HG02798 (cell line): ENCODE measurements around the gene PIGQ.
A peak's percentile ranks its signal among the peaks of the same experiment; 100 is the strongest.

Experiments used
- ATAC-seq: cut with Tn5 transposase; IDR thresholded peaks from one replicate; pipeline ENCODE4 v1.9.1; 2021; ENCODE audit warnings: mild to moderate bottlenecking; ENCODE audit not compliant: unreplicated experiment, poor library complexity

PIGQ gene

DNA sequence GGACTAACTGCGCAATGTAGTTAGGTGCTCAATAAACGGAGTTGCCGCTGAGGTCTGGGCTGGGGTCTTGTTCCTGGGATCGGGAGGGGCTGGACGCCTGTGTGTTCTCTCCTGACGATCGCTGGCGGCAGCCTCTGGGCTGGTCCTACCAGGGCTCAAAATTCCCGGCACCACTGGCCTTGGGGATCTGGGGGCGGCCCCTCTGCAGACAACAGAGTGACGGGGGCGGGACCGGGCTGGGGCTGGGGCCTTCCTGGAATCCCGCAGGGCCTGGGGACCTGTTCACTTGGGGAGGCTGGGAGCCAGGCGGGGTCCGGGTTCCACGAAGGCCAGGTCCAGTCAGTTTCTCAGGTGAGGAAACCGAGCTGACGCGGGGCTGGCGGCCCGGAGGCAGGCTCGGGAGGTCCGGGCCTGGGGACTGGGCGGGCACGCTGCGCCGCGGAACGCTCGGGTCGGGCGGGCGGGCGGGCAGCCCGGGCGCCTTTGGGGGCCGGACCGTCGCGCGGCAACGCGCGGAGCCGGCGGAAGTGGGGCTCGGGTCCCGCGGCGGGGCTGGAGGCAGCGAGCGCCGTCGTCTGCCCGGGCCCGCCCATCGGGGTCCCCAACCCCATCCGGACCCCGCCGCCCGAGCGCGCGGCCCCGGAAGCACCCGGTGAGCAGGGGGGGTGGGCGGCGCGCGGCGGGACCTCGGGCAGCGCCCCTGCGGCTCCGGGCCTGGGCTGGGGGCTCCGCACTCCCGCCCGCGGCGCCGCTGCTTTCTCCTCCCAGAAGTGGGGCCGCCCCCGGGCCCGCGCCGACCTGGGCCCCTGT is at the start of gene PIGQ:
Gene PIGQ (plus strand): TSS at position 524 of the 810 bp plus-strand sequence. CDS start 4,107 bp downstream, outside the sequence.
- ATAC-seq = peak; percentile 63

GRCh38 chr16:520847-521246 is 48.9 kb upstream of the PIGQ start:
- no peak for ATAC-seq

DNA sequence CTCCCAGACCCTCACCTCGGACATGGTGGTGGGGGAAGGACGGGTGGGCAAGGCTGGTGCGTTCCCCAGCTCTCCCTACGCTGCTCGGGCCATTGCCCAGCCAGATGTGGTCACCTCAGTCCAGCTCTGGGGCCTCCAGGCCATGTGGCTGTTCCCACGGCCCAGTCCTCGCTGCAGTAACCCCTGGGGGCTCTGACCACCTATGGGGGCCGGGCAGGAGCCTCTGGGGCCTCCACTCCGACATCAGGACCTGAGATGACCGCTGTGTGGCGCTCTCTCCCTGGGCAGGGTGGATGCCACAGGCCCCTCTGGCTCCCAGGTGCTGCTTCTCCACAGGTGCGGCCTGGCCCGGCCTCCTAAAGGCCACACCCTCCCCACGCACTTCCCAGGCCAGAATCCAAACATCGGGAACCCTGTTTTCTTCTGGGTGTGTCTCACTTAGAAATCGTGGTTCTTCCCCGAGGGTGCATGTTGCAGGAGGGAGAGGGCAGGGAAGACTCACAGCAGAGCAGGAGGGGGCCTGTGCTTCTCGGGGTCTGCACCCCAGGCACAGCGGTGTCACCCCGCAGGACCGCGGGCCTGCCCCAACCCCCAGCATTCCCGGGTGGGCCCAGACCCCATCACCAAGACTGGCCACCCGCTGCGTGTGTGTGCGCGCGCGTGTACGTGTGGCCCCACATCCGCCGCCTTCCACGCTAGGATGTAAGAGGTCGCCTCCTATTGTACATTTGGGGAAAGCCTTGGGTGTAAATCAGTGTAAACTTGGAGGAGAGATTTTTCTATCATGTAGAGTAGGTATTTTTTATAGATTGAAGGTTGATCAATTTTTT is 48.2 kb upstream of the PIGQ start:
- no peak for ATAC-seq

DNA sequence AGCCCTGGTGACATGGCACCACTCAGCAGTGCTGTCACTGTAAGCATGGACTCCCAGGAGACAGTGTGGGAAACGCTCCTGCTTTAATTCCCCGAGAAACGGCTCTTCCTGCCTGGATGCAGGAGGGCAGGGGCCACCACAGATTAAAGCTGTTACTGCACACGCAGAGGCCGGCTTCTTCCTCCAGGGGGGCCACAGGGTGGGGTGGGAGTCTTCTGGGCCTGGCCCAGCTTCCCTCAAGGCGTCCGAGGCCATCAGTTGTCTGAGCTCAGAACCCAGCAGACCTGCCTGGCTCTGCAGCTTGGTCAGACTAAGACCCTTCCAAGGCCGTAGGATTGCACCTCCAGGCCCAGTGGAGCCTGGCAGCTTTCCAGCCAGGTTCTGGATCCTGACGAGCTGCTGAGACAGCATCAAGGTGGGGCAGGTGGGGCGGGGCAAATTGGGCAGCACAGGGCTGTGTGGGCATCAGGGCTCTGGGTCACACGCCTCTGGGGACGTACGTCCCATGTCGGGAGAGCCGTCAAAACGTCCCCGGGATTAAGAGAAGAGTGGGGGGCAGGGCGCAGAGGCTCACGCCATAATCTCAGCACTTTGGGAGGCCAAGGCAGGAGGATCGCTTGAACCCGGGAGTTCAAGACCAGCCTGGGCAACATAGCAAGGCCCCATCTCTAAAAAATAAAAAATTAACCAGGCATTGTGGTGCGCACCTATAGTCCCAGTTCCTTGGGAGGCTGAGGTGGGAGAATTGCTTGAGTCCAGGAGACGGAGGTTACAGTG is 47.3 kb upstream of the PIGQ start:
- ATAC-seq = no peak

DNA sequence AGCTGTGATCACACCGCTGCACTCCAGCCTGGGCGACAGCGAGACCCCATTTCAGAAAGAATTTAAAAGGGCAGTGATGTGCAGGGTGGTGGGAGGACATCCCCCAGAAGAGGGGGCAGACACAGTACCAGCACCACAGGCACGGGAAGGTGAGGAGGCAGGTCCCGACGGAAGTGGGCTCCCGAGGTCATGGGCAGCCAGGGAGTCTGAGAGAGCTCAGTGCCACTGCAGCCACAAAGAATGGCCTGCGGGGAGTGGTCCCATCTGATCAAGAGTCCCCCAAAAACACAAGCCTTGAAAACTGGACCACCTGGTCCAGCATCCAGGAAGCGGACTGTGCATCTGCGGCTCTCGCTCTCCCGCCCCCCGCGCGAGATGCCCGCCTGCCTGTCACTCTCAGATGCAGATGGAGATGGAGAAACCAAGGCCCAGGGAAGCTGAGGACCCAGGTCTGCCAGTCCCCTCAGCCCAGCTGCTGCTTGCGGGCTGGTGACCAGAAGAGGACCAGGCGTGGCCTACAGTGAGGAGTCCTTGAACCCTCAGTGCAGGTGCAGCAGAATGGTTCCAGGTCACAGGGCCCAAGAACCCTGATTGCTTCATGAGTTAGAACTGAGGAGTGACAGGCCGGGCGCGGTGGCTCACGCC is 46.5 kb upstream of the PIGQ start:
- no peak for ATAC-seq

DNA sequence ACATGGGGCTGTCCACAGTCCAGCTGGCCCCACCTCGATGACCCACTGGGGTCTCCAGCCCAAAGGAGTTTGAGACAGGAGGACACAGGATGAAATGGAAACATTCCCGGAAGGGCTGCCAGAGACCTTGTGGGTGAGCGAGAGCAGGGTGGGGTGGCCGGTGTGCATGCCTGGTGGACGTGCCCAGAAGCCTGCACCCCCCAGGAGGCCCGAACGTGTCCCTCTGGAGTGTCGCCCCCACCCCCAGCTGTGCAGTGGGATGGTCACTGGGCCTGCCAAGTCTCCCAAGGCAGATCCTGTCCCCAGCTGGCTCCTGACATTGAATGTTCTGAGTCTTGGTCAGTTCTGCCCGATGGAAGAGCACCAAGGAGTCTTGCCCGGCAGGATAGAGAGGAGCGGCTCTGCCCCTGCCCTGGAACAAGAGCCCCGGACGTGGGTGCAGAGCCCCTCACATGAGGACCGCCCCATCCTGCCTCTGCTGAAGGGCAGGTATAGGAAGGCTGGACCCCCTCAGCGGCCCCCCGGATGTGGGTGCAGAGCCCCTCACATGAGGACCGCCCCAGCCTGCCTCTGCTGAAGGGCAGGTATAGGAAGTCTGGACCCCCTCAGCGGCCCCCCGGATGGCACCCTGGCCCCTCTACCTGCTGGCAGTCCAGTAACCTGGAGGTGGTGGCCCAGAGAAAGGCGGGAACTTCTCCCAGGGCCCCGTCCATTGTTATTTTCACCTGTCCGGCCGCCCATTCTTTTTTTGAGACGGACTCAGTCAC is 45.3 kb upstream of the PIGQ start:
- no peak for ATAC-seq

DNA sequence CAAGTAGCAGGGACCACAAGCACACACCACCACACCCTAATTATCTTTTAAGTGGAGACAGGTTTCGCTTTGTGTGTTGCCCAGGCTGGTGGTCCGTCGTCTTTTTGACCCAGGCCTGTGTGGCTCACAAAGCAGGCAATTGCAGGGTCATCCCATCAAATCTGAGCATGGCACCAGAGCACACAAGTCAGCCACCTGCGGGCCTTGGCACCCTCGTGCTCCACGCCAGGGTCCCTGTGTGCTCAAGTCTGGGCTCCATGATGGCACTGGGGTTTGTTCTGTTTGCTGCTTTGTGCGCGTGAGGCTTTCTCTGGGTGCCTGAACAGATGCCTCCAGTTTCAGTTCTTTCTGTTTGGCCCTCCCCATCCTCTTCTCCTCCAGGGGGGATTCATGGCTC is 44.6 kb upstream of the PIGQ start:
- no peak for ATAC-seq

DNA sequence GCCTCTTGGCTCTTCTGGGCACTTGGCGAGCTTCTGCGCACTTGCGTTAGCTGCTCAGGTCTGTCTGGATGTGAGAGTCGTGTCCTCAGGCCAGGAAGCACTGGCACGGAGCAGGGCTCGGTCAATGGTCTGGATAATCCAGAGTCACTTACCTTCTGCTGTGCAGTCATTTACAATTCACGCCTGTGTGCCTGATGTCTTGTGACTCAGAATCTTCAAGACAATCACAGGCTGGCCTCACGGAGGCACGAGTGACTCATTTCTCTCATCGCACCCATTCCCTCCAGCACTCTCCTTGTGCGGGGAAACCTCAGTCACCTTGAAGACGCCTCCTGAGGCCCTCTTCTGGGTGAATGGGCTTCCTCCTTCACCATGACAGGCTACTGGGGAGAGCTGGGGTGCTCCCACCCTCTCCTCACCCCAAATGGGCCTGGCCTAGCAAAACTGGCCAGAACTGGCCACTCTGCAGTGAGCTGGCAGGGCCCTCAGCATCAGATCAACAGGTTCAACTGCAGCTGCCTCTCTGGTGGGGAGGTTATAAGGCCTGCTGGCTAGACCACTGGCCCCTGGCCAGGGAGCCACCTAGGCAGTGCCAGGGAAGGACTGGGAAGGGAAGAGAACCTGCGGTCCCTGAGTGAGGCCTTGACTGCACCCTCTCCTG is 44.1 kb upstream of the PIGQ start:
- ATAC-seq = no peak

GRCh38 chr16:526181-527014 is 43.4 kb upstream of the PIGQ start:
- ATAC-seq = no peak

DNA sequence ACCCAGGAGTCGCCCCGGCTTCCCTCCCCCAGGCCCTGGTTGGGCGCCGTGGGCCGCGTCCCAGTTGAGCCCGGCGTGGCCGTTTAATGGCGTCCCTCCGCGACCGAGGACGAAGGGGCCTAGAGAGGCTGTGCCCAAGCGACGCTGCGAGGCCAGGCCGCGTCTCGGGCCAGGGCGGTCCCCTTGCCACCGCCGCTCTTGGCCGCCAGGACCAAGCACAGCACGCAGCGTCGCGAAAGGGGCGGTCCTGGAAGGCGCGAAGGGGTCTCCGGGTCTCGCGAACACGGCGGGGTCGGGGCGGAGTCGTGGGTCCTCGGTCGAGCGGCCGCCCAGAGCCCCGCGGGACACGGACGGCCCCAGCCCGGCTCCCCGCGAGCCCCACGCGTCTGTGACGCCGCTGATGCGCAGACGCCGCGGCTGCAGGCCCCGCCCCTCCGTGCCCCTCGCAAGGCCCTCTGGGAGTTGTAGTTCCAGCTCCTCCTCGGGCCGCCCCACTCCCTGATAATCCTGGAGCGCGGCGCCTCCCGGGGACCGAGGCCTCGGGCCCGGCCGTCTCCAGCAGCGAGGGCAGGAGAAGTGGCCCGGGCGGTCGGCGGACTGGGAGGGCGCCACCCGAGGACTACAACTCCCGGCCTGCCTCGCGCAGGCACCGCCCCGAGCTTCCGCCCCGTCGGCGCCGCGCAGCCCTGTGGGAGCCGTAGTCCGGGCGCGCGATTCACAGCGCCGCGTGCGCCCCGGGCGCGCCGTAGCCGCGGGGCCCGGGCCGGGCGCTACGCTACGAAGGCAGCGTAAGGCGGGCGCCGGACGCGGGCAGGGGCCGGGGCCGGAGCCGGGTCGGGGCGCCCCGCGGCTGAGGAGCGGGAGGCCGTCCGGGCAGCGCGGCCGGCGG is 42.5 kb upstream of the PIGQ start, which contains the start of gene CAPN15:
Gene CAPN15 (plus strand): TSS at position 698 of the 889 bp plus-strand sequence. CDS start 19,127 bp downstream, outside the sequence.
- ATAC-seq = peak; percentile 76

DNA sequence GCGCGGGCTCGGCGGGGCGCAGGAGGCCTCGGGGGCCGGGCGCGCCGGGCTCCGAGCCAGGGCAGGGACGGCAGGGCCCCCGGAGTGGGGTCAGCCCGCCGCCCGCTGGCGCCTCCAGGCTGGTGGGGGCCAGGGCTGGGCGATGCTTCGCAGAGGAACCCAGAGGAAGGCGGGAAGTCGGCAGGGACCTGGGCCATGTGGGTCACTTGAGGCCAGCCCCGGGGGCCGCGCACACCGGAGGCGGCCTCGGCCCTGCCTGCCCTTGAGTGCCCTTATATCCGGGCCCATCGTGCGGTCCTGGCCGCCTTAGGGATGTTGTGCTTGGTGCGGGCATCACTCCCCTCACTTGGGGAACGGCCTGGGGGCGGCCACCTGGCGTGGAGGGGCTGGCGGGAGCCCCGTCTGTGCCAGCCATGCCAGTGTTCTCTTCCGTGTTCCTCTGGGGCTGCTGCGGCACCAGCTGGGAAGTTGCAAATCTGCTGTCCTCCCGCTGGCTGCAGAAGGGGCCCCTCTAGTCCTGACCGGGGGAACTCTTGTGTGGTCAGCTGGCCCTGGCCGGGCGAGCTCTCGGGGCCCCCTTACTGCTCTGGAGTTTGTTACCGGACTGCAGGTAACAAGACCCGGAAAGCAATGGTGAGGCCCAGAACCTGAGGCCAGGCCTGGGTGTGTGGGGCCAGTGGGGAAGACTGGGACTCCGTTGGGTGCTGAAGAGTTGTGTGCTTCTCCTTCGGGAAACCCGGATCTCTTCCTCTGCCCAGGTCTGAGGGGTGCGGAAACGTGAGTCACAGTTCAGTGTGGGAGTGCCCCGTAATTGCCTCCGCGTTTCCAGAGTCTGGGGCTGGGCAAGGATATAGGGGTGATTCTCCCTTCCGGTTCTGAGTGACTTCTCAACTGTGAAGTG is 41.4 kb upstream of the PIGQ start:
- ATAC-seq = peak; percentile 4

- no peak for ATAC-seq
Observed at GRCh38 chr16:529012-529575, 40.7 kb upstream of the PIGQ start.

DNA sequence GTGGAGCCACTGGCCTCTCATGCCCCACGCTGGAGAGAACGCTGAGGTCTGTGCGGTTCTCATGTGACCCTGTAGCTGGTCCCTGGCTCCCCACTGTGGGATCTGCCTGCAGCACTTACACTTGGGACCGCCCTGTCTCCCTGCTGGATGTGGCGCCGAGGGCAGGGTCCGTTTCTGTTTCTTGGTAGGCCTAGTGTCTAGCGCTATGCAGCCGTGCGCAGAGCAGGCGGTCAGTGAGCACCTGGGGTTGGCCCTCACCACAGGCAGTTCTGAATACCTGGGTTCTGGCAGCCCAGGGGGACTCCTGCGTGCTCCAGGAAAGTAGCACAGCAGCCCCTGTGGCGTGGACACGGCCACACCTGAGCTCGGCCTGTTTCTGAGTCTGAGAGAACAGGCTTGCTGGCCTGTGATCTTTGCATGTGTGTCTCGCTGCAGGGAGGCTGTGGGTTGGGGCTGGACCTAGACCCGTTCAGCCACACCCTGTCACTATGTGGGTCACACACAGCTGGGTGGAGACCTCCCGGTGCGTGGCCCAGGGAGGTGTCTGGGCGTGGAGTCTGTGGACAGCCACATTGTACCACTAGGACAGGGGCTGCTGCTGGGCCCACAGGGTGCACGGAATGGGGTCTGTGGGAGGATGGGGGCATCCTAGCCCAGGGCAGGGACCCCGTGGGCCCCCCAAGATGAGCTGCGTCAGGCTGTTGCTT is 39.5 kb upstream of the PIGQ start:
- ATAC-seq = no peak

DNA sequence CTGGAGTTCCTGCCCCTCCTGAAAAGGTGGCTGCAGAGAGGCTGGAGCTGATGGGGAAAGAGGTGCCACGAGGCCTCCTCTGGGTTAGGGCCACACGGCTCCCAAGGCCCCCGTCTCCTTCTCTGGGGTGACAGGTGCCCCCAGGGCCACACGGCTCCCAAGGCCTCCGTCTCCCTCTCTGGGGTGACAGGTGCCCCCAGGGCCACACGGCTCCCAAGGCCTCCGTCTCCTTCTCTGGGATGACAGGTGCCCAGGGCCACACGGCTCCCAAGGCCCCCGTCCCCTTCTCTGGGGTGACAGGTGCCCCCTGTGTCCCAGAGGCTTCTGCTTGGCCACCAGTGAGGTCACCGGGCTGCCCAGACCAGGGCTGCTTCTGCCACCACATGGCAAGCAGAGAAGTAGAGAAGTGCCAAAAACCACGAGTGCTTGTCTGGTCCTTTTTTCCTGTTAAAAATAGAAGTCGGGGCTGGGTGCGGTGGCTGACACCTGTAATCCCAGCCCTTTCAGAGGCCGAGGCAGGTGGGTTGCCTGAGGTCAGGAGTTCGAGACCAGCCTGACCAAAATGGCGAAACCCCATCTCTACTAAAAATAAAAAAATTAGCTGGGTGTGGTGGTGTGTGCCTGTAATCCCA is 38.2 kb upstream of the PIGQ start:
- ATAC-seq = no peak
